Measurements from ENCODE around the gene MAP3K21. TPM values are rescaled to one million over a fixed set of nuclear protein-coding genes. Genes with fewer than 3 reads are reported as not detected.

Gene MAP3K21
- polyA plus RNA-seq, 1 donor from 2014 or later: 3.7 TPM

GRCh38 chr1:233360525-233361102, 33.1 kb downstream of the MAP3K21 start:
- no peaks in the 10 kb centered on the region for H4K20me1 ChIP-seq (ENCODE audit: insufficient read depth)
- H3K27ac ChIP-seq (ENCODE audit: low read length): no peak overlapping the region
- H3K9me2 ChIP-seq (ENCODE audit: insufficient read depth, low read length): no peaks in the 10 kb centered on the region
- H3K9me3 ChIP-seq (ENCODE audit: low read length): no peaks in the 10 kb centered on the region
- H2AFZ ChIP-seq (ENCODE audit: low read depth, low read length): no peak overlapping the region
- no peak overlapping the region for H3K4me3 ChIP-seq (ENCODE audit: low read length)
- H3F3A ChIP-seq (ENCODE audit: insufficient read depth, low read length, poor library complexity, severe bottlenecking): no peaks in the 10 kb centered on the region
- H3K36me3 ChIP-seq (ENCODE audit: insufficient read depth, low read length): no peaks in the 10 kb centered on the region
- no peaks in the 10 kb centered on the region for H3K79me2 ChIP-seq (replicated peaks; ENCODE audit: insufficient read depth, low read length)
- no peak overlapping the region for H3K9ac ChIP-seq (ENCODE audit: low read length)
- no peaks in the 10 kb centered on the region for H3K27me3 ChIP-seq (ENCODE audit: insufficient read depth, low read depth, low read length)
- TF ChIP-seq REST (IDR thresholded peaks at IDR 0.05; ENCODE audit: borderline replicate concordance) (no peak), EP300 (conservative IDR thresholded peaks at IDR 0.05; ENCODE audit: poor library complexity, severe bottlenecking) (no peak), SMC3 (conservative IDR thresholded peaks at IDR 0.05; ENCODE audit: poor library complexity) (no peak), RAD21 (conservative IDR thresholded peaks at IDR 0.05) (no peak), POLR2AphosphoS5 (IDR thresholded peaks at IDR 0.05) (no peak), MXI1 (conservative IDR thresholded peaks at IDR 0.05; ENCODE audit: poor library complexity, severe bottlenecking) (no peak), TAF1 (IDR thresholded peaks at IDR 0.05; ENCODE audit: low read depth) (no peak), CTCF (IDR thresholded peaks at IDR 0.05; ENCODE audit: poor library complexity, severe bottlenecking) (no peak), EZH2 (IDR thresholded peaks at IDR 0.05; ENCODE audit: borderline replicate concordance, insufficient read depth, low read length, poor library complexity, severe bottlenecking) (no peak)
- H3K4me2 ChIP-seq (ENCODE audit: low read length): no peak overlapping the region

GRCh38 chr1:233361876-233362275, 34.4 kb downstream of the MAP3K21 start:
- Histone ChIP-seq H3K4me3 (ENCODE audit: low read length) (no peak overlapping the region), H3F3A (ENCODE audit: insufficient read depth, low read length, poor library complexity, severe bottlenecking) (no peaks in the 10 kb centered on the region), H3K27me3 (ENCODE audit: insufficient read depth, low read depth, low read length) (no peaks in the 10 kb centered on the region), H2AFZ (ENCODE audit: low read depth, low read length) (no peak overlapping the region), H3K79me2 (replicated peaks; ENCODE audit: insufficient read depth, low read length) (no peaks in the 10 kb centered on the region), H3K9me3 (ENCODE audit: low read length) (no peaks in the 10 kb centered on the region), H3K36me3 (ENCODE audit: insufficient read depth, low read length) (no peaks in the 10 kb centered on the region), H3K27ac (ENCODE audit: low read length) (no peak overlapping the region), H4K20me1 (ENCODE audit: insufficient read depth) (no peaks in the 10 kb centered on the region), H3K9ac (ENCODE audit: low read length) (no peak overlapping the region), H3K4me2 (ENCODE audit: low read length) (no peak overlapping the region), H3K9me2 (ENCODE audit: insufficient read depth, low read length) (no peaks in the 10 kb centered on the region)
- TF ChIP-seq CTCF (IDR thresholded peaks at IDR 0.05; ENCODE audit: poor library complexity, severe bottlenecking) (no peak), EZH2 (IDR thresholded peaks at IDR 0.05; ENCODE audit: borderline replicate concordance, insufficient read depth, low read length, poor library complexity, severe bottlenecking) (no peak), SMC3 (conservative IDR thresholded peaks at IDR 0.05; ENCODE audit: poor library complexity) (no peak), EP300 (conservative IDR thresholded peaks at IDR 0.05; ENCODE audit: poor library complexity, severe bottlenecking) (no peak), RAD21 (conservative IDR thresholded peaks at IDR 0.05) (no peak), POLR2AphosphoS5 (IDR thresholded peaks at IDR 0.05) (no peak), REST (IDR thresholded peaks at IDR 0.05; ENCODE audit: borderline replicate concordance) (no peak), MXI1 (conservative IDR thresholded peaks at IDR 0.05; ENCODE audit: poor library complexity, severe bottlenecking) (no peak), TAF1 (IDR thresholded peaks at IDR 0.05; ENCODE audit: low read depth) (no peak)

All from neural cell (in vitro differentiated cells).